HG02938 (cell line): ENCODE data around the gene CHERP.

Experiments used
- ATAC-seq: cut with Tn5 transposase; IDR thresholded peaks from one replicate; pipeline ENCODE4 v1.9.1; 2021; ENCODE audit warnings: mild to moderate bottlenecking, moderate library complexity; ENCODE audit not compliant: unreplicated experiment

The CHERP gene

GRCh38 chr19:16542045-16542909 lies at the start of gene CHERP:
Gene CHERP, minus strand, starts transcription at chr19:16542437. Its CDS starts 59 bp downstream, at chr19:16542378.
- peak; percentile 53 for ATAC-seq

GRCh38 chr19:16590876-16591802 lies 48.9 kb upstream of the CHERP start:
- no peak for ATAC-seq

DNA sequence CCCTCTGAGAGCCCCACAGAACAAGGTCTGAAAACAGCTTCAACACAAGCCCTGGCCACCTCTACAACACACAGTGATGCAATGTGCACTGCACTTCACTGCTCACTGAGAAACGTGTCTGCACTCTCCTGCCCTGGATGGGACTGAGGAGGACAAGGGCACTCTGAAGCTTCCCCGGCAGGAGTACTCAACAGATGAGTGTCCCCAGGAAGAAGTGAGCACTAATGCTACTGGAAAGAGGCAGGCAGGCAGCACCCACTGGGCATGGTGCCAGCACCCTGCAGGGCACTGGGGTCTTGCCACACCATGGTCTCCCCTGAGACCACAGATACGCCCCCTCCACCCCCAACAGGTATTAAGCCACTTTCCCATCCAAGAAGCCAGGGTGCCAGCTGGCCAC lies 47.7 kb upstream of the CHERP start:
- no peak for ATAC-seq

DNA sequence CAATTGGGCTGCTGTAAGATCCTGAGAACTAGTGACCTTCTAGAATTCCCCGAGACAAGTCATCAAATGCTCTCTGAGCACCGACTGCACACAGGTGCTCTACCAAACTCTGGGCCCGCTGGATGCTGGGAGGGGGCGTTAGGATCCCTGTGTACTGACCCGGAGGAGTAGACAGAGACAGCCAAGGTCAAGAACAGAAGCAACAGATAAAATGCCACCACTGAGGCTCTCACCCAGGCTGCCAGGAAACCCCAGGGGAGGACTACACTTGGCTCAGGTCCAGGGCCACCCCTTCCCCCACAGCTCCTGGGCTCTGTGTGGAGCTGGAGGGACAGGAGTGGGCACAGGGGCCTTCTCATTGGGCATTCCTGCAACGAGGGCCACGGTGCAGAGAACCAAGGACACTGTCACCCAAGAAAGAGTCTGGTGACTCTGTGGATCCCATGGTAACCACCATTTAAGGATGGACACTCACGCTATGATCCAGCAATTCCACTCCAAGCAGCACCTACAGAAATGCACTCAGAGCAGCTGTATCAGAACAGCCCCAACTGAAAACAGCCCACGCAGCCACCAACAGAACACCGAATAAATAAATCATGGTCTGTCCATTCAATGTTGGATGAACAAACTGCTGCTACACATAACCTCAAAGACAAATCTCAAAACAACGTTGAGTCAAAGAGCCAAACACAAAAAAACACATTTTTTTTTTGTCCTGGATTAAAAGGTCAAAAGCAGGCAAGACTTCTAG lies 46.8 kb upstream of the CHERP start:
- no peak for ATAC-seq

- ATAC-seq: peak; percentile 37
Observed at GRCh38 chr19:16587833-16588823, 45.9 kb upstream of the CHERP start.

DNA sequence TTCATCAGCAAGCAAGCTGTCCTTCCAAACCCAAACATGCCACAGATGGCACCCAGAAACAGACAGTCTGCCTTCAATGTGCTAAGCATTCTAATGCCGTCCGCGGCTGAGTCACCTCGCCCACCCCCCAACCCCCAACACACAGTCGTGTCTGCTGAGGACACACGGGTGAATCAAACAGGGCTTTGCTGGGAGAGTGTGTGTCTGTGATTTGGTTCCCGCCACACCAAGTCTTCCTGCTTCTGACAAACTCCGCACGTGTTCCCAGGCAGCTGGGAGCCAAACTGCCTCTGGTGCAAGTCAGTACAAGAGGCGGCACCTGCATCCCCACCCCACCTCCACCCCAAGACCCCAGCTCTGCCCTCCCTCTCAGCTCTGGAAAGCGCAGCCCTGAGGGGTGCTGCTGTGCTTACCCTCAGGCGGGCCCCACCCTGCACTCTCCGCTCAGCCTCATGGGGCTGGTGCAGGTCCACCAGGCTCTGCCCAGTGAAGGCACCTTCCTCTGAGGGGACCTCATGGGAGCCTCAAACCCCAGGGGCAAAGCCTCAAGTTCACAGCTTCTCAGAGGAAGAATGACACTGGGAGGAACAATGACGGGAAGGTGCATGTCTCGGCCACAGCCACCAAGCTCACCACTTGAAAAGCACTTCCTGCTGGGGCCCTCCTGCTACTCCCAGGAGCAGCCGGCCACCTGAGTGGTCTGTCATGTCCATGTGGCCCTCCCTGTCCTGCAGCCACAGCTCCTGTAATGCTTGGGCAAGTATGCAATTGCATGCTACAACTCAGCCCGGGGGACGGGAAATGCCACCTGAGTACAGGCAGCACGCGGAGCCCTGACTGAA lies 45.0 kb upstream of the CHERP start:
- ATAC-seq: no peak

GRCh38 chr19:16586477-16586871 lies 44.2 kb upstream of the CHERP start:
- no peak for ATAC-seq

- ATAC-seq: no peak
Observed at GRCh38 chr19:16585808-16586476, 43.7 kb upstream of the CHERP start.

DNA sequence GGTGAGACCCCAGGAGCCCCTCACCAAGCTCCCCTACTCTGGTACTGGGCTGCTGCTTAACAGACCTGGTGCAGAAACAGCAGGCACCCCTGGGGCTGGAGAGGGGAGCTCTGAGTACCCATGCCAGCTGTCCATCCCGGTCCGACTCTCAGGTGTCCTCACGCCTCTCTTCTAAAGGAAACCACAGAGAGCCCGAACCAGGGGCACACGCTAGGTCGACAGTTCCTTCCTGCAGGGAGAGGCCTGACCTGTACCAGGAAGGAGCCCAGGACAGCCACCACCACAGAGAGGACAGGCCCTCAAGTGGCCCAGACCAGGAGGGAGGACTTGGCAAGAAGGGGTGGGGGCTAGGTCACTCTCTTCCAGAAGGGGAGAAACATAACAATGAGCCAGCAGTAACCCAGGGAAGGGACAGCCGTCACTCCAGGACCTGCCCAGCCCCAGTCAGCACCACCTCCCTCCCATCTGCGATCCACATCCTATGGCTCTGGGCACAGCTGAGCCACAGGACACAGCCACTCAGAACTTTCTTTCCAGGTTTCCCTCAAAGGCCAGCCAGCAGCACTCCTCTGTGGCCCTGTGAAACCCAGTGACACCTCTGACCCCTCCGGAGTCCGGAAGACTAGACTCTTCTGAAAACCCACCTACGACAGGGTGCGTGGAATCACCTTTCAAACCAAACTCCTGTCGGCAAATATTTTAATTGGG lies 43.0 kb upstream of the CHERP start:
- no peak for ATAC-seq

DNA sequence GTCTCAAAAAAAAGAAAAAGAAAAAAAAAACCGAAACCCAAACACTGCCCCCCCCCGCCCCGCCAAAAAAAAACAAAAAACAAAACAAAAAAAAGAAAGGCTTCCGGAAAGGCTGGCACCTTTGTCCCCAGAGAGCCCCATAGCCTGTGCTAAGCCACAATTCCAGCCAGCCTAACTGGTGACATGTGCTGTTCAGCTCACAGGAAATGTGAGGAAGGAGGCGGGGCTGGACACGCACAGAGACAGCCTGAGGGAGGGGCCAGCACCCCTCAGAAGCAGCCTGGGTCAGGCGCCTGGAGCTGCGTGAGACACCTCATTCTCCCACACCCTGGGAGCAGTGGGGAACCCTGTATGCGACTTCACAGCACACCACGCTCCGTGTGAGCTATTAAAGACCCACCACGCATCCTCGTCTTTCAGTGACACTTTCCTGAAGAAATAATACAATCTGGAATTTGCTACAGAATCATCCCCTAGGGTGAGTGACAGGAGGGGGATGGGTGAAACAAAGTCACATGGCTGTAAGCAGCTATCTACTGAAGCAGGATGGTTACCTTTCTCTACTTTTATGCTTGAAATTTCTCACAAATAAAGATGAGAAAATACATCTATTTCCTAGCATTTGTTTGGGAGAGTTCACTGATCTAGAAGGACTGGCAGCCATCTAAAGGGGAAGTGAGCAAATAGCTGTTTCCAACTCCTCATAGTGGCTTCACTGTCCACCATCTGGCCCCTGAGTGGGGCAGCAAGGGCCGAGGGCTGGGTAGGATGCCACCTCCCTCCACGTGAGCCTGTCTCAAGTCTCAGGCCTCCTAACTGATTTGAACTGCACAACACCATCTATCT lies 42.2 kb upstream of the CHERP start:
- ATAC-seq: peak; percentile 36

DNA sequence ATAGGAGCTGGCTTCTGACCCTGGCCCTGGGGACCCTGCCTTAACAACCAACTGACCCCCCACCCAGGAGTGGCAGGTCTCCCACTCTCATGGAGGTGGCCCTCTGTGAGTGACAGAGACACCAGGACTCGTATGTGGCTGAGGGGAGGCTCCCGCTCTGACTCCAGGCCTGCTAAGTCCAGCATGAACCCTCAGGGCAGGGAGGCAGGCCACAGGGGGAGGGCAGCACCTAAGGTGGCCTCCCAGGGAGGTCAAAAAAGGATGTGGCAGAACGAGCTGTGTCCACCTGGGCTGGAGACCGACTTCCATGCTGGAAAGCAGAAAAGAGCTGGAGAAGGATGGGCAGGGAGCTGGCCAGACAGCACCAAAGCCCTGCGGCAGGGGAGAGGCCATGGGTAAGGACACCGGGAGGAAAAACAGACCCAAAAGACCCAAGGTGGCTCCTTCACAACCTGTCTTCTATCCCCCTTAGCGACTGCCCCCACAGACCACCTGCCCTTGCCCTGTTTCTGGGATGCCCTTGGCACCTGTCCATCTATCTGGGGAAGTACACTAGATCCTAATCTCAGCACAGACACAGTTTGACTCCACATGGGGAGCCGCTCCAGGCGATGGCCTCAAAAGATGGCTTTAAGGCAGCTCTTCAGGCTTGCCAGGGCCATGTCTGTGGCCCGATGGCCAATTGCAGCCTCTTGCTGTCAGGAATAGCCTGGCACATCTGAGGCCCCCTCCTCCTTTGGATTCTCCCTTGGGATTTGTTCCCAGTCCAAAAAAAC lies 40.4 kb upstream of the CHERP start:
- no peak for ATAC-seq

DNA sequence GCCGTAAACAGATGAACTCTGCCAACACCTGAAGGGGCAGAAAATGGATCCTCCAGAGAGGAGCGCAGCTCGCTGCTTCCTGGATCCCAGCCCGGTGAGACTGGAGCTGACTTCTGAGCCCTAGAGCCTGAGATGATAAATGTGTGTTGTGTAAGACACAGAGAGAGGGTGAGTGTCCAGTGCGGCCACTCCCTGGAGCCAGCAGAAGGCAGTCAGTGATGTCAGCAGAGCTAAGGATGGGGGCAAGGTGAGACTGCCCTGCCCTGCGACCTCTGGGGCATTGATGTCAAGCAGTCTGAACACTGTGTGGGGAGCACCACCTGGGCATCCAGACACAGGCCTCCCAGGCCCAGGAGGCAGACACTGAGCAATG lies 39.7 kb upstream of the CHERP start:
- ATAC-seq: no peak

GRCh38 chr19:16581145-16581970 lies 39.1 kb upstream of the CHERP start:
- no peak for ATAC-seq

DNA sequence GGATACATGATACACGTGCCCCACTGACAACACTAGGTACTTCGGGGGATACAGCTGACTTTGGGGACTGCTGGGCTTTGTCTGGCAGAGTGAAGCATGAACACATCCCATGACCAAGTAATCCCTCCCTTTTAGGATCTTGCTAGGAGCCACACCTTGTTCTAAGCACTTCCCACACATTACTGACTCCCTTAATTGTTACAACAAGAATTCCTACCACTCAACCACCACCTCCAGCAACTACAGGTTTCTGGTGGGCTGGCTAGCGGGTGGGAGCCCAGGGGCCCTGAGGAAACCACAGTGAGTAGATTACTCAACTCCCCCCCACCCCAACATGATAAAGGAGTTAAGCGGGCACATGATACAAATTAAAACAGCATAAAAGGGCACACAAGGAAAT lies 37.1 kb upstream of the CHERP start:
- no peak for ATAC-seq

DNA sequence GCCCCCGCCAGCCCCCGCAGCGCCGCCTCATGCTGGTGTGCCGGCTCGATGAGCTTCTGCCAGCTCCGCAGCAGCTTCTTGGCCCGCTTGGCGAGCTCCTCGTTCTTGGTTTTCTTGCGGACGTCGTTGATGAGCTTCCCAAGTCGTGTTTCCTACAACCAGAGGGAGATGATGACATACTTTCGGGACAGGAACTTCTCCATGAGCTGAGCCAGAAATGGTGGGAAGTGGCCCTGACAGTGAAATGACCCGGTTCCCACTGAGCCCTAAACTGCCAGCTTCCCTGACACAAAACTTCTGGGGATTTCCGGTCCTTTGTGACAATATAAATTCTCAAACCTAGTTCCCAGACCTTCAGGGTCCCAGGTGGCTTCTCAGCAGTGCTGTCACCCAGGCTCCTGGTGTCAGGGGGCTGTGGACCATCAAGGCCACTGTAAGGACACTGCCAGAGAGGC lies 35.3 kb upstream of the CHERP start:
- no peak for ATAC-seq
